Prostate gland (tissue), 2 donors: ENCODE data around the gene FRMD4A.
"Not testable (repeated sequence)": the region's sequence is repeated elsewhere in the genome, so short reads cannot be mapped to it uniquely, and the experiment has no call there.

Experiments used
- CTCF ChIP-seq, 4 experiments: fragments of 200-600 bp in 2 of 4; fragments of 450-650 bp in 2 of 4; sonication (generic) in 2 of 4; IDR thresholded peaks; 1 replicate in 3 of 4; 2 replicates in 1 of 4; pipeline ENCODE4 v1.5.1; 2016 to 2019; ENCODE audit warnings: antibody characterized with exemption in 4 of 4, mild to moderate bottlenecking in 2 of 4, moderate library complexity in 2 of 4
- POLR2A ChIP-seq: fragments of 450-650 bp; IDR thresholded peaks from one replicate; pipeline ENCODE4 v1.6.1; 2016; ENCODE audit warnings: antibody characterized with exemption, mild to moderate bottlenecking
- POLR2AphosphoS5 ChIP-seq: sonication (generic); formaldehyde crosslinking; IDR thresholded peaks from one replicate; pipeline ENCODE4 v1.6.1; 2017; ENCODE audit warnings: antibody characterized with exemption

GRCh38 chr10:13865220-13865619 is 465.5 kb downstream of the FRMD4A start:
- not testable (repeated sequence) for TF ChIP-seq CTCF (IDR thresholded peaks at IDR 0.05); POLR2A; POLR2AphosphoS5
